ENCODE measurements around the gene AMN1.
"Not testable (repeated sequence)": the region's sequence is repeated elsewhere in the genome, so short reads cannot be mapped to it uniquely, and the experiment has no call there.

GRCh38 chr12:31731203-31731602 is 2.4 kb upstream of the AMN1 start:
- not testable (repeated sequence) for TF ChIP-seq CTCF (conservative IDR thresholded peaks at IDR 0.05; ENCODE audit: low read depth, low read length); EZH2 (IDR thresholded peaks at IDR 0.05; ENCODE audit: borderline replicate concordance, low read depth, low read length, poor library complexity, severe bottlenecking)

Measured in A673 (cell line).